Stomach (tissue), 4 donors: Measurements from ENCODE around the gene ANKFN1.

Source experiments
- CTCF ChIP-seq, 7 experiments: fragments of 450-650 bp in 4 of 7; fragments of 200-600 bp in 3 of 7; sonication (generic) in 3 of 7; IDR thresholded peaks; one replicate each; pipeline ENCODE4 v1.5.1; 2016 to 2019; ENCODE audit warnings: antibody characterized with exemption in 7 of 7, control low read depth in 2 of 7, mild to moderate bottlenecking in 1 of 7
- EP300 ChIP-seq: sonication (generic); formaldehyde crosslinking; IDR thresholded peaks from one replicate; pipeline ENCODE4 v1.6.1; 2017; ENCODE audit warnings: antibody characterized with exemption
- POLR2A ChIP-seq, 4 donors: fragments of 450-650 bp; IDR thresholded peaks; one replicate each; pipeline ENCODE4 v1.6.1; 2016; ENCODE audit warnings: antibody characterized with exemption in 4 of 4, control low read depth in 2 of 4, mild to moderate bottlenecking in 1 of 4, moderate library complexity in 1 of 4
- POLR2AphosphoS5 ChIP-seq, 3 donors: sonication (generic); formaldehyde crosslinking; IDR thresholded peaks; one replicate each; pipeline ENCODE4 v1.6.1; 2016; ENCODE audit warnings: antibody characterized with exemption in 3 of 3

GRCh38 chr17:56109836-56110235 is 43.4 kb upstream of the ANKFN1 start:
- TF ChIP-seq CTCF (IDR thresholded peaks at IDR 0.05) (no peak), POLR2A (IDR thresholded peaks at IDR 0.05) (no peak), POLR2AphosphoS5 (IDR thresholded peaks at IDR 0.05) (no peak), EP300 (no peak)
